ENCODE measurements around the gene ADTRP. TPM values are rescaled to one million over a fixed set of nuclear protein-coding genes. Genes with fewer than 3 reads are reported as not detected.

ADTRP gene
- total RNA-seq, 1 donor from 2014 or later, result 0.33 TPM

DNA sequence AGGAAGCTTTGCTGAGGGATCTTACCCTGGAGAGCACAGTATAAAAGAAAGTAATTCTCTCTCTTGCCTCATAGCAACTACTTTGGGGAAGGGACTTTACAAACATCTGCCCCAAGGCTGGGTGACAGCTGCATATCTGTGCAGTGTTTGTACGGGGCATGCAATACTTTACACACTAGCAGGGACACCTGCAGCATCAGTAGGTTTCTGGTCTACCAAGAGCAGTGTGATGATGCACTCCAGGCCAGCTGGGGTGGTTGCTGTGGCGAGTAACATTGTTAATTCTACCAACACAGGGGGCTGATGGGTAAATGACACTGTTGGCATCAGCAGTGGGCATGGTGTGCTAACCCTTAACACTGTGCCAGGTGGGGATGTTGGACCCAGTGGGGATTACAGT is 48.0 kb downstream of the ADTRP start:
- TF ChIP-seq, protein P1, sequence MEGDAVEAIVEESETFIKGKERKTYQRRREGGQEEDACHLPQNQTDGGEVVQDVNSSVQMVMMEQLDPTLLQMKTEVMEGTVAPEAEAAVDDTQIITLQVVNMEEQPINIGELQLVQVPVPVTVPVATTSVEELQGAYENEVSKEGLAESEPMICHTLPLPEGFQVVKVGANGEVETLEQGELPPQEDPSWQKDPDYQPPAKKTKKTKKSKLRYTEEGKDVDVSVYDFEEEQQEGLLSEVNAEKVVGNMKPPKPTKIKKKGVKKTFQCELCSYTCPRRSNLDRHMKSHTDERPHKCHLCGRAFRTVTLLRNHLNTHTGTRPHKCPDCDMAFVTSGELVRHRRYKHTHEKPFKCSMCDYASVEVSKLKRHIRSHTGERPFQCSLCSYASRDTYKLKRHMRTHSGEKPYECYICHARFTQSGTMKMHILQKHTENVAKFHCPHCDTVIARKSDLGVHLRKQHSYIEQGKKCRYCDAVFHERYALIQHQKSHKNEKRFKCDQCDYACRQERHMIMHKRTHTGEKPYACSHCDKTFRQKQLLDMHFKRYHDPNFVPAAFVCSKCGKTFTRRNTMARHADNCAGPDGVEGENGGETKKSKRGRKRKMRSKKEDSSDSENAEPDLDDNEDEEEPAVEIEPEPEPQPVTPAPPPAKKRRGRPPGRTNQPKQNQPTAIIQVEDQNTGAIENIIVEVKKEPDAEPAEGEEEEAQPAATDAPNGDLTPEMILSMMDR (IDR thresholded peaks at IDR 0.05; ENCODE audit: borderline replicate concordance), result no peak
- H3K4me1 ChIP-seq, result no peaks in the 10 kb centered on the region
- no peak overlapping the region for H3K4me3 ChIP-seq
- H3K36me3 ChIP-seq, result no peaks in the 10 kb centered on the region
- H3K27ac ChIP-seq (replicated peaks), result no peak overlapping the region
- H3K27me3 ChIP-seq (ENCODE audit: low read depth), result peaks cover 22% of the 10 kb centered on the region
- DNase-seq, result no peak
- intact Hi-C loops (cut with micrococcal nuclease), result no loop called here
- no peaks in the 10 kb centered on the region for H3K9me3 ChIP-seq (replicated peaks)

DNA sequence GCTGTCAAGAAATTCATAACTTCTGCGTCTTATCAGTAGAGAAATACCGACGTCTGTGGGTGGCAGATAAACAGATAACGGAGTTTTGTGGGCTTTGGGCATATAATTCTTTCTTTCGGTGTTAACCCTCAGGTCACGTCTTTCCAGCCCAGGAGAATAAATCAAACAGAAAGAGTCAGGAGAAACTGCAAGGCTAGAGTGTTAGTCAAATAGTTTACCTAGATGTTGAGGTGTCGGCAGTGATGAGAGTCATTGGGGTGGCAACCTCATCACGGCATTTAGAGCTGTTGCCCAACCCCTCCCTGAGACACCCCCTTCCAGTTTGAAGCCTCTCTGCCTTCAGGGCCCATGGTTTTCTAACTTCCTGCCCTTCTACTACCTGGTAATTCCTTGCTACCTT is 49.5 kb downstream of the ADTRP start:
- Histone ChIP-seq H3K4me3 (no peak overlapping the region), H3K4me1 (no peaks in the 10 kb centered on the region), H3K27ac (replicated peaks) (no peak overlapping the region), H3K36me3 (no peaks in the 10 kb centered on the region), H3K27me3 (ENCODE audit: low read depth) (peaks cover 16% of the 10 kb centered on the region), H3K9me3 (replicated peaks) (no peaks in the 10 kb centered on the region)
- TF ChIP-seq, protein P1 (IDR thresholded peaks at IDR 0.05; ENCODE audit: borderline replicate concordance), result no peak
- intact Hi-C loops (cut with micrococcal nuclease), result no loop called here
- no peak for DNase-seq

DNA sequence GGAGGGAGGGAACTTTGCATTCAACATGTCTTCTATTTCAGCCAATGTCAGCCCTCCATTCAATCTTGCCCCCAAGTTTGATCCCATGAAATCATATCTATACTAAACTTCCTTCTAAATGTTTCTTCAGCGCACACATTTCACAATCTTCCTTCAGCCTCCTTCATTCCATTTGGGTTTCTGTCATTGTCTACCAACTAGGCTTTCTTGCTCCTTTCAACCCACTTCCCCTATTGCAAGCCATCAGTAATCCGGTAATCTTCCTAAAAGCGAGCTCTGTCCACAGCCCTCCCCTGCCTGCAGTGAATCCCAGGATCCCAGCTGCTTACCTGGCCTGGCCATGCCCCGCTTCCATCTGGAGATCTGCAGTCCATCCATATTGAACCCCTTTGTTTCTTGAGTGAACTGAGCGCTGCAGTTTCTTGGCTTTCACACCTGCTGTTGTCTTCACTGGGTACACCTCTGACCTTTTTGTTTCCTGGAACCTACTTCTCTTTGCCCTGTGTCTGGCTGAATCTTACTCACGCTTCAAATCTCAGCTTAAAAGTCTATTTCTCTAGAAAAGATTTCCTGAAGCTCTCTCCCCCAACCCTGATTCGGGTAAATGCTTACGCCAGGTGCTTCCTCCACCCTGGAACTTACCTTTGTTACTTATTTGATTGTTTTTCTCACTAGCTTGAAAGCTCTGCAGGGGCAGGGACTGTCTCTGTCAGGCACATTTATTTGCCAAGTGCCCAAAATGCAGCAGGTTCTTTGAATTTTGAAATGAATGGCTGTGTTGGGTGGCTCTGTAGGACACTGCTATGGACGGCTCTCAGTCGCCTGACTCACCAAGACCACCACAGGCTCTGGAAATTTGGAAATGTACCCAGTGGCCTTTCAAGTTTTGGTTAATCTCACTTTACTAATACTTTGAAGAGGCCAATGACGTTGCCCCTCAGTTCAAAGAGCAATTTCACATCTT is 50.3 kb downstream of the ADTRP start:
- Histone ChIP-seq H3K27ac (replicated peaks) (no peak overlapping the region), H3K27me3 (ENCODE audit: low read depth) (peaks cover 12% of the 10 kb centered on the region), H3K4me3 (no peak overlapping the region), H3K4me1 (no peaks in the 10 kb centered on the region), H3K36me3 (no peaks in the 10 kb centered on the region), H3K9me3 (replicated peaks) (no peaks in the 10 kb centered on the region)
- TF ChIP-seq, protein P1 (IDR thresholded peaks at IDR 0.05; ENCODE audit: borderline replicate concordance), result no peak
- intact Hi-C loops (cut with micrococcal nuclease), result no loop called here
- no peak for DNase-seq

DNA sequence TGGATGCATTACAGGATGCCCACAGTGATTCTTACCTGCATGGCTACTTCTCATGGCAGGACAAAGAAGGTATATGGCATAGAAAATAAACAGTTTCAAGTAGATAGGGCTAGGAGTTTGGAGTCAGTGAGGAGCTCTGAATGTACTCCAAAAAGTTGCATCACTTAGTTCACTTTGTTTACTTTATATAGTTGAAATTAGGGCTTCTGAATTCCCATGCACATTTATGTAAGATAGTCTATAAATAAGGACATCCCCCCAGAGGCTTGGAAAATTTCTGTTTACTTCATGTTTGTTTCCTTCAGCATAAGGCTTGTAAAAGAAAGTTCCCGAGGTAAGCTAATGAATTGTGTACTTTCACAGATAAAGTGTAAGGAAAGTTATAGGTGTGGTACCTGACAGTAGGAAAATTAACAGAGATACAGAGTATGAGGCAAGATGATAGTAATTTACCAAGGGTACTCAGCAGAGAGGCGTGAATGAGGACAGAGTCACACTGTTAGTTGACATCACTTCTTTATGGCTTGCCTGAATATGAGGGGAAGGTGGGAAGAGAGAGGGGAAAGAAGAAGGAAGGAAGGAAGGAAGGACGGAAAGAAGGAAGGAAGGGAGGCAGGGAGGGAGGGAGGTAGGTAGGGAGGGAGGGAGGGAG is 51.1 kb downstream of the ADTRP start:
- H3K27me3 ChIP-seq (ENCODE audit: low read depth), result peaks cover 5% of the 10 kb centered on the region
- H3K27ac ChIP-seq (replicated peaks), result no peak overlapping the region
- DNase-seq, result no peak
- H3K4me1 ChIP-seq, result no peaks in the 10 kb centered on the region
- H3K36me3 ChIP-seq, result no peaks in the 10 kb centered on the region
- TF ChIP-seq, protein P1 (IDR thresholded peaks at IDR 0.05; ENCODE audit: borderline replicate concordance), result no peak
- no peaks in the 10 kb centered on the region for H3K9me3 ChIP-seq (replicated peaks)
- H3K4me3 ChIP-seq, result no peak overlapping the region
- intact Hi-C loops (cut with micrococcal nuclease), result no loop called here

DNA sequence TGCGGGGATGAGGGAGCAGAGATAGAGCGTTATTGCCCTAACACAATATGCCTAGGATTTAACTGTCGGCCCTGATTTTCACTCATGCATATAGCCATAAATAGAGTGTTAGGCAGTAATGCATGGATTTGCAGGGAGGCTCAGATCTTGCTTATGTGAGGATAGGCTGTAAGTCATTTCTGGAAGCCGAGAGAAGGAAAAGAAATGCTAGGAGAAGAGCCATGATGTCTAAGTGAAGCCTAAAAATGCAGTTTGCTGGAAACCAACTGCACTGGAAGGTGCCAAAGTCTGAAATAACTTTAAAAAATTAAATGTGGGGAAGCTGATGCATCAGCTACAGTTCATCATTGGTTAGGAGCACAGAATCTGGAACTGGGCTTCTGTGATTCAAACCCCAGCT is 54.3 kb downstream of the ADTRP start:
- intact Hi-C loops (cut with micrococcal nuclease), result no loop called here
- TF ChIP-seq, protein P1 (IDR thresholded peaks at IDR 0.05; ENCODE audit: borderline replicate concordance), result no peak

More for the DNA sequence above, 54.3 kb downstream of the ADTRP start:
- H3K4me3 ChIP-seq, result no peak overlapping the region
- no peaks in the 10 kb centered on the region for H3K9me3 ChIP-seq (replicated peaks)
- H3K27me3 ChIP-seq (ENCODE audit: low read depth), result no peaks in the 10 kb centered on the region
- H3K36me3 ChIP-seq, result no peaks in the 10 kb centered on the region
- no peak overlapping the region for H3K27ac ChIP-seq (replicated peaks)
- H3K4me1 ChIP-seq, result no peaks in the 10 kb centered on the region
- no peak for DNase-seq
